IMR-90 (cell line): ENCODE data around the gene PKD1L1. TPM values are rescaled to one million over a fixed set of nuclear protein-coding genes. Genes with fewer than 3 reads are reported as not detected.

Experiments used
- ATAC-seq: fragments of 200-7000 bp; cut with Tn5 transposase; 2 replicates; pipeline ENCODE4 v1.9.1; 2020; ENCODE audit warnings: low read depth, mild to moderate bottlenecking, moderate library complexity
- BruUV-seq: library from RNA; stranded (reverse); fragments of 400-500 nt; replicated peaks from 2 replicates; lab custom pipeline; 2021; lab: Mats Ljungman, UMichigan
- CTCF ChIA-PET: fragments of 300-600 bp; formaldehyde crosslinking; extraction: SDS; loops from one replicate; lab custom pipeline; 2021; ENCODE audit warnings: antibody characterized with exemption; lab: Yijun Ruan, JAX
- POLR2A ChIA-PET: fragments of 300-600 bp; sonication (Branson Sonifier 250); formaldehyde crosslinking; loops from one replicate; lab custom pipeline; 2022; ENCODE audit warnings: antibody characterized with exemption; ENCODE audit not compliant: unreplicated experiment; lab: Charles Lee
- DNase-seq: peaks from one replicate; pipeline ENCODE4 v3.0.0; 2013
- H2AFZ ChIP-seq: replicated peaks from 2 replicates; pipeline ENCODE3; 2013; ENCODE audit warnings: low read length, mild to moderate bottlenecking; ENCODE audit not compliant: poor library complexity
- H2AK5ac ChIP-seq: 2 replicates; pipeline ENCODE4 v1.6.1; 2013; ENCODE audit warnings: low read depth, low read length, inconsistent platforms
- H2AK9ac ChIP-seq: replicated peaks from 2 replicates; pipeline ENCODE3; 2013; ENCODE audit warnings: mild to moderate bottlenecking, low read depth, low read length, moderate library complexity; ENCODE audit not compliant: poor library complexity
- H2BK120ac ChIP-seq: 2 replicates; pipeline ENCODE4 v1.6.1; 2013; ENCODE audit warnings: low read depth, low read length, inconsistent platforms
- H2BK15ac ChIP-seq: 3 replicates; pipeline ENCODE4 v1.6.1; 2013; ENCODE audit warnings: low read depth, low read length, inconsistent platforms
- H2BK20ac ChIP-seq: 2 replicates; pipeline ENCODE4 v1.6.1; 2013; ENCODE audit warnings: low read depth, mild to moderate bottlenecking, inconsistent platforms, low read length, moderate library complexity
- H2BK5ac ChIP-seq: 2 replicates; pipeline ENCODE4 v1.6.1; 2013; ENCODE audit warnings: mild to moderate bottlenecking, low read depth, low read length, inconsistent platforms; ENCODE audit not compliant: poor library complexity, severe bottlenecking
- H3K14ac ChIP-seq: replicated peaks from 2 replicates; pipeline ENCODE4 v1.6.1; 2013; ENCODE audit warnings: low read depth, low read length, inconsistent platforms
- H3K18ac ChIP-seq: 2 replicates; pipeline ENCODE4 v1.6.1; 2013; ENCODE audit warnings: low read depth, low read length, control low read depth
- H3K23ac ChIP-seq: 2 replicates; pipeline ENCODE4 v1.6.1; 2013; ENCODE audit warnings: low read depth, low read length, inconsistent platforms
- H3K27ac ChIP-seq: 2 replicates; pipeline ENCODE4 v1.5.1; 2013; ENCODE audit warnings: mild to moderate bottlenecking, control low read depth, low read length; ENCODE audit not compliant: insufficient read depth
- H3K27me3 ChIP-seq: 2 replicates; pipeline ENCODE4 v1.6.1; 2013; ENCODE audit warnings: low read length; ENCODE audit not compliant: control insufficient read depth, insufficient read depth
- H3K36me3 ChIP-seq: 2 replicates; pipeline ENCODE4 v1.6.1; 2013; ENCODE audit warnings: low read length, mixed read lengths; ENCODE audit not compliant: control insufficient read depth, insufficient read depth
- H3K4ac ChIP-seq: 2 replicates; pipeline ENCODE4 v1.6.1; 2013; ENCODE audit warnings: low read depth, low read length, inconsistent platforms
- H3K4me1 ChIP-seq: 2 replicates; pipeline ENCODE4 v1.6.1; 2013; ENCODE audit warnings: low read length, mixed read lengths; ENCODE audit not compliant: control insufficient read depth, insufficient read depth
- H3K4me2 ChIP-seq: 2 replicates; pipeline ENCODE4 v1.6.1; 2013; ENCODE audit warnings: low read depth, mild to moderate bottlenecking, control low read depth, low read length, moderate library complexity
- H3K4me3 ChIP-seq: 2 replicates; pipeline ENCODE4 v1.5.1; 2013; ENCODE audit warnings: low read depth, mild to moderate bottlenecking, control low read depth, low read length, moderate library complexity; ENCODE audit not compliant: insufficient read depth
- H3K56ac ChIP-seq: 2 replicates; pipeline ENCODE4 v1.6.1; 2013; ENCODE audit warnings: low read length, inconsistent platforms; ENCODE audit not compliant: insufficient read depth; ENCODE audit errors: extremely low read depth
- H3K79me1 ChIP-seq, 2 experiments: 2 replicates each; pipeline ENCODE4 v1.6.1; 2013; ENCODE audit warnings: low read length in 2 of 2, inconsistent platforms in 1 of 2, low read depth in 1 of 2
- H3K9ac ChIP-seq: 2 replicates; pipeline ENCODE4 v1.6.1; 2013; ENCODE audit warnings: low read depth, low read length, control low read depth
- H3K9me1 ChIP-seq: 2 replicates; pipeline ENCODE4 v1.6.1; 2013; ENCODE audit warnings: low read length, inconsistent platforms; ENCODE audit not compliant: insufficient read depth
- H3K9me3 ChIP-seq: 2 replicates; pipeline ENCODE4 v1.6.1; 2013; ENCODE audit warnings: low read length; ENCODE audit not compliant: control insufficient read depth, insufficient read depth
- H4K20me1 ChIP-seq: 2 replicates; pipeline ENCODE4 v1.6.1; 2013; ENCODE audit warnings: low read length, inconsistent platforms; ENCODE audit not compliant: insufficient read depth
- H4K5ac ChIP-seq: 2 replicates; pipeline ENCODE4 v1.6.1; 2013; ENCODE audit warnings: mild to moderate bottlenecking, low read depth, low read length, control low read depth
- H4K8ac ChIP-seq, 2 experiments: 2 replicates each; pipeline ENCODE4 v1.6.1; 2013; ENCODE audit warnings: low read depth in 2 of 2, low read length in 2 of 2, control low read depth in 1 of 2, inconsistent platforms in 1 of 2
- H4K91ac ChIP-seq: 2 replicates; pipeline ENCODE4 v1.6.1; 2013; ENCODE audit warnings: low read depth, low read length, inconsistent platforms; ENCODE audit not compliant: insufficient read depth
- BHLHE40 ChIP-seq: fragments of 150-350 bp; IDR thresholded peaks from 2 replicates; pipeline ENCODE4 v1.6.1; 2016; ENCODE audit warnings: mild to moderate bottlenecking, low read depth, low read length
- MXI1 ChIP-seq: IDR thresholded peaks from 2 replicates; pipeline ENCODE4 v1.6.1; 2012; ENCODE audit warnings: low read depth, mild to moderate bottlenecking, low read length, moderate library complexity, borderline replicate concordance
- RAD21 ChIP-seq: IDR thresholded peaks from 2 replicates; pipeline ENCODE4 v1.6.1; 2012; ENCODE audit warnings: low read length, improper control_type of control experiment
- WGBS, 2 experiments: methylation state at CpG; one replicate each; pipeline versions ENCODE4 v1.1.5 to v1.1.7; 2013; ENCODE audit warnings: missing lambda C conversion rate in 2 of 2; ENCODE audit not compliant: insufficient read length in 1 of 2; ENCODE audit errors: extremely low coverage in 2 of 2; 5-methylcytosine and 5-hydroxymethylcytosine counted together
- dilution Hi-C: fragments of 300-500 bp; cut with HindIII; formaldehyde crosslinking; loops from one replicate; pipeline ENCODE4 v1.14.3; 2018; ENCODE audit warnings: low sequenced_read_pairs; ENCODE audit not compliant: unreplicated experiment
- in situ Hi-C: fragments of 300-500 bp; cut with MboI; formaldehyde crosslinking; loops from 3 replicates; pipeline ENCODE4 v1.14.3; 2019; ENCODE audit warnings: low sequenced_read_pairs, inconsistent platforms, mixed read lengths
- intact Hi-C: fragments of 100-400 bp; cut with micrococcal nuclease; formaldehyde crosslinking; loops from 2 replicates; pipeline ENCODE4 v1.10.0; 2022
- polyA plus RNA-seq, 3 experiments: library from polyadenylated mRNA; depleted of rRNA; stranded (reverse); fragments of >200 nt; gene quantifications; 2 replicates each; pipeline ENCODE4 v1.2.3, GENCODE V29; 2012; ENCODE audit warnings: low replicate concordance in 1 of 3
- total RNA-seq: library from RNA; depleted of rRNA; stranded (reverse); fragments of >200 nt; gene quantifications from 2 replicates; pipeline ENCODE4 v1.2.3, GENCODE V29; 2012

Gene PKD1L1
- total and polyA plus RNA-seq, 2 of the 4 experiments (the other 2 are of a cell fraction): under 0.01 to 0.15 TPM

DNA sequence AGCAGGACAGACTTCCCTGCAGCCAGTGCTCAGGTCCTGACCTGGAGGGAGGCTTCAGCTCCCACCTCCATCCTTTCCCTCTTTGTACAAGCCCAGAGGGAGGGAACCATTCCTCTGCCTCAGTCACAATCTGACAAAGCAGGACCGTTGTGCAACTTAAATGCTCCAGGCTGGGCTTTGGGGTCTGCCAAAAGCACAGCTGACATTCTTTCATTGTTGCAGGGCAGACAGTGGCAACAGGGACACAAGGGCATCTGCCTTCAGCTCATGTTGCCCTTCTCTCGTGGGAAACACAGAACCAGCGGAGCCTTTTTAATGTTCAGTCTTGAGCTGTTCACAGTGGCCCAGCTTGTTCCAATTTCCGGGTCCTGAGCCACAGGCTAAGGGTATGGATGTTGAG, 210.7 kb downstream of the PKD1L1 start:
- Histone ChIP-seq H3K4me2 (no peak overlapping the region), H2AK5ac (no peak overlapping the region), H3K4ac (peak overlapping the region; percentile 24; the same call in 1 of the 2 replicates), H3K14ac (0 out of 2 replicates have a peak overlapping the region, but pooled peaks have one; percentile 18), H3K18ac (no peak overlapping the region), H3K9ac (no peak overlapping the region), H4K20me1 (no peaks in the 10 kb centered on the region), H3K9me1 (peaks cover 6% of the 10 kb centered on the region; the same call in 1 of the 2 replicates), H3K27me3 (no peaks in the 10 kb centered on the region), H2BK15ac (peak overlapping the region; percentile 12; the same call in 2 of the 3 replicates), H3K36me3 (no peaks in the 10 kb centered on the region), H4K8ac (no peak overlapping the region), H3K9me3 (no peaks in the 10 kb centered on the region), H3K27ac (no peak overlapping the region), H2BK120ac (peak overlapping the region; percentile 1), H2BK5ac (no peak overlapping the region), H4K5ac (no peak overlapping the region), H3K79me1 (no peaks in the 10 kb centered on the region), H3K56ac (no peak overlapping the region), H2AK9ac (peak overlapping the region; percentile 47), H2AFZ (no peak overlapping the region), H3K4me3 (no peak overlapping the region), H3K4me1 (peaks cover 8% of the 10 kb centered on the region), H2BK20ac (0 out of 2 replicates have a peak overlapping the region, but pooled peaks have one; percentile 0), H3K23ac (no peak overlapping the region), H4K91ac (no peak overlapping the region)
- BruUV-seq: no TSS peak
- POLR2A ChIA-PET: no interaction called here
- intact Hi-C loops (no loop called here), in situ Hi-C loops (no loop called here), dilution Hi-C loops (no loop called here)
- ATAC-seq: no peak
- CTCF ChIA-PET: no interaction called here
- no peak for TF ChIP-seq BHLHE40
- TF ChIP-seq RAD21: no peak
- TF ChIP-seq MXI1: no peak
- WGBS, 2 experiments: 85% methylated on average over 4 of the region's 4 CpGs; no CpG with 5 or more reads in 1 of the 2 experiments
- DNase-seq: no peak
